HG03469 (cell line): Measurements from ENCODE around the gene OR10G2.
"Not testable (repeated sequence)": the region's sequence is repeated elsewhere in the genome, so short reads cannot be mapped to it uniquely, and the experiment has no call there.

ENCODE experiments used
- ATAC-seq: cut with Tn5 transposase; IDR thresholded peaks from one replicate; pipeline ENCODE4 v1.9.1; 2021; ENCODE audit warnings: mild to moderate bottlenecking, moderate library complexity, moderate number of reproducible peaks; ENCODE audit not compliant: unreplicated experiment

The OR10G2 gene, protein sequence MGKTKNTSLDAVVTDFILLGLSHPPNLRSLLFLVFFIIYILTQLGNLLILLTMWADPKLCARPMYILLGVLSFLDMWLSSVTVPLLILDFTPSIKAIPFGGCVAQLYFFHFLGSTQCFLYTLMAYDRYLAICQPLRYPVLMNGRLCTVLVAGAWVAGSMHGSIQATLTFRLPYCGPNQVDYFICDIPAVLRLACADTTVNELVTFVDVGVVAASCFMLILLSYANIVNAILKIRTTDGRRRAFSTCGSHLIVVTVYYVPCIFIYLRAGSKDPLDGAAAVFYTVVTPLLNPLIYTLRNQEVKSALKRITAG

DNA sequence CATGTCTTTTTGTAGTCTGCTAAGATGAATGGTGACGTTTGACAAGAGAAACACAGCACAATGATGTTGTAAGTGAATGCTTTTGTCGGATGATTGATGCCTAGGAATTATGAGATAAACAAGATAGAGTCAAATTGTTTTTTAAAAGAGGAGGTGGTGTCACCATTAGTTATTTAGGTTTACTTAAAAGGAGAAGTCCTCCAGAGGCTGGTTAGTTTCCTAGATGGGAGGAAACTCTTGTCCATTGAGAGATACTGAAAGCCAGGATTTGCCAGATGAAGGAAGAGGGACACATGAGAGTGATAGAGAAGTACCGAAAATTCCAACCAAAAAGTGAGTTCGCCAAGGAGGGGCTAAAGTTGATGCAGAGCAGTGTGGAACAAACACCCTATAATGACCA lies at the start of gene OR10G2:
Gene OR10G2, minus strand, starts transcription at position 101 of the 400 bp plus-strand sequence. Its CDS starts 98 bp downstream, at position 3.
- no peak for ATAC-seq

GRCh38 chr14:21680072-21680471 lies 45.3 kb upstream of the OR10G2 start:
- no peak for ATAC-seq

- ATAC-seq: no peak
These were observed 40.8 kb upstream of the OR10G2 start for GRCh38 chr14:21675566-21675965.

GRCh38 chr14:21673718-21674117 lies 39.0 kb upstream of the OR10G2 start, which contains the start of gene OR4E1:
Gene OR4E1 (minus strand): TSS chr14:21673818. CDS start chr14:21670935, 2,883 bp downstream.
- no peak for ATAC-seq

- ATAC-seq: no peak
These were observed 37.4 kb upstream of the OR10G2 start for GRCh38 chr14:21672116-21672515.

- no peak for ATAC-seq
These were observed 36.6 kb upstream of the OR10G2 start for GRCh38 chr14:21671371-21671770.

DNA sequence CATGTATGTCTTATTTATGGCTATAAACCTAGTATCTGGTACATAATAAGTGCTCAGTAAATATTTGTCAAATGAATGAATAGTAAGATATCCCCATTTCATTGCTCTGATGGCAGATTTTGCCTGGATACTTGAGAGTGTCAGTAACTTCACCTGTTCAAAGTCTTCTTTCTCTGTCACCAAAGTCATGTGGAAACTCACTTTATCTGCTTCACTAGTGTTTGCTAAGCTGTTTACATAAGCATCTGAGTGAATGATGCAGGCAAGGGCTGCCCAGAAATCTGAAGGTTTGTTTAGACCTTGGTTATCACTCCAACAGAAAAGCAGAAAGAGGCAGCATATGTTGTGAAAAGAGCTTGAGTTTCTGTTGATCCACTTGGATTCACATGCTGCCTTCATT lies 34.5 kb upstream of the OR10G2 start:
- ATAC-seq: no peak

GRCh38 chr14:21668377-21668776 lies 33.6 kb upstream of the OR10G2 start:
- no peak for ATAC-seq

DNA sequence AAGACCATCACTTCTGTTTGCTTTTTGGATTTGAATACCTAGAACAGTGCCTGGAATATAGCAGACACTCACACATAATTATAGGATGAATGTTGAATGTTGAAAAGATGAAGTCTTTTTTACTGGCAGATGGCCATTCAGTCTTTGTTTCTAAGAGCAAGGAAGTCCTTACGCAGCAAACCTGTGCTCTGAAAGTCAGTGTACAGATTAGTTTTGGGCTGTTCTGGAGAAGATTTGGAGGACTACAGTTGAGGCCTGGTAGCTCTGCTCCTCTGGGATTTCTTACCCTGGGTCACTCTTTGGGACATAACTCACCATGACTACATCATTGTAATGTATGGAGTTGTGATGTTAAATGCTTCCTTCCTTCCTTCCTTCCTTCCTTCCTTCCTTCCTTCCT lies 22.2 kb upstream of the OR10G2 start:
- no peak for ATAC-seq

- no peak for ATAC-seq
These were observed 19.5 kb upstream of the OR10G2 start for GRCh38 chr14:21654215-21654614.

DNA sequence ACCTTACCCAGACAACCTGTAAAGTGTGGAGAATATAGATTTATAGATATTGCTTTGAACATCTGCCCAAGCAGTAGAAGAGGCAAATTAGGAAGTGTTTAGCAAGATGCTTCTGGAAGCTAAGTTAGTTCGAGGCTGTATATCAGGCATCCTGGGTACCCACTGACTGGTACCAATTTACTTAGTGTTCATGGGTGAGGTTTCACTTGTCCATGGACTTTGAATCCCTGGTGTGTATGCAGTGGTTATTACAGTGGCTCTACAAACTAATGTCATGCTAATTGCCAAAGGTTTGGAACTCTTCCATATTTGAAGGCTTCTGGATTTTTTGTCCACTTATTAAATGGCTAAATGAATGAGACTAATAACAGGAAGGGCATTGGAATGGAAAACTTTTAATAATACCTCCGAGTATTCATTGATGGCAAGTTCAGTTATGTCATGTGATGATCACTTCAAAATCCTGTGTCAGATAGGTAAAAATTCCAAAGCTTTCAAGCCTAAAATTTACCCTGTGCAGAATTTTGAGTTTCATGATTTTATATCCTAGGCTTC lies 18.7 kb upstream of the OR10G2 start, which contains the start of gene OR4E2:
Gene OR4E2, plus strand, starts transcription at position 505 of the 555 bp plus-strand sequence. CDS start 11,248 bp downstream, outside the sequence.
- no peak for ATAC-seq

DNA sequence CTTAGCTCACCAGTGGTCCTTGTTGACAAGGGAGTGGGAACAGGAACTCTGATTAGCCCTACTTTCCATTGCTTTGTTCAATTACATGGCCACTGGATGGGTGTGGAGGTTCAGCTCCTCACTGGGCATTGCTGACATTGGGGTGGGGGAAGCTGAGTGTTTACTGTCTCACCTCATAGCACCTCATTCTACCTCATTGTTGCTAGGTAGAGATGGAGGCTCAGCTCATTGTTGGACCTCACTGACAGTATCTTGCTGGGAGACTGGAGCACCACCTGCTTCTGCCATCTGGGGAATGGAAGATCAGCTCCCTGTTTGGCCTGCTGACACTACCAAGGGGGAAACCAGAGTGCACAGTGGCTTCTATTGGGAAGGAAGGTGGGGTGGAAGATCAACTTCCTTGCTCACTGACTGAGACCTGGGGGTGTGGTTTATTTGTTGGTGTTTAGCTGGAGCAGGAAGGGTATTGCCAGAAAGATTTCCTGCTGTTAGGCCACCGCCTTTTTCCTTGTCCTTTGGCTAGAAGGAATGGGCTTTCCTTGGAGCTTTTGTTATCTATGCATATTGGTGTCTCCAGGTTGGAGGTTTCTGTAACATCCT lies 17.6 kb upstream of the OR10G2 start:
- no peak for ATAC-seq

GRCh38 chr14:21647380-21647779 lies 12.6 kb upstream of the OR10G2 start:
- no peak for ATAC-seq

GRCh38 chr14:21643407-21643806 lies 8.7 kb upstream of the OR10G2 start:
- no peak for ATAC-seq

DNA sequence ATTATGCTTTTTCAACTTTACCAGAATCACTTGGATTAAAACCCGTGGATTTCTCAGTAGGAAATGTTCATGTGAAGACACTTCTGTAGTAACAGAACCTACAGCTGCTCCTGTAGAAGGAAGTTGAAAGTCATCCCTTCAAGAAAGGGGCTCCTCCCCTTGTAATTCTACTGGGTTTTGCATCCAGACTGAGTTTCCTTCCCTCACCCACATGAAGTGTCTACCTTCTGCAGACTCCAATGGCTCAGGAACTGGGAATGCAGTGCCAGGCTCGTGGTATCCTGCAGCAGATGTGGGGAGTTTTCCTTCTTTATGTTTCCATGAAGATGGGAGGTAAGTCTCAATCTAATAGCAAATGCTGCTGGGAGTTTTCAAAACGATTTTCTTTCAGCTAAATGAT lies 7.9 kb upstream of the OR10G2 start:
- no peak for ATAC-seq

- ATAC-seq: no peak
These were observed 3.7 kb downstream of the OR10G2 start for GRCh38 chr14:21631084-21631483.

DNA sequence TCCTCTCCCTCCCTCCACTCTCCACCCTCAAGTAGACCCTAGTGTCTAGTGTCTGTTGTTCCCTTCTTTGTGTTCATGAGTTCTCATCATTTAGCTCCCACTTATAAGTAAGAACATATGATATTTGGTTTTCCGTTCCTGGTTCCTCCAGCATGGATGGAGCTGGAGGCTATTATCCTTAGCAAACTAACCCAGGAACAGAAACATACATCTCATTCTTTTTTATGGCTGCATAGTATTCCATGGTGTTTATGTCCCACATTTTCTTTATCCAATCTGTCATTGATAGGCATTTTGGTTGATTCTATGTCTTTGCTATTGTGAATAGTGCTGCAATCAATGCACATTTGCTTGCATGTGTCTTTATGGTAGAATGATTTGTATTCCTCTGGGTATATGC lies 4.2 kb downstream of the OR10G2 start:
- ATAC-seq: not testable (repeated sequence)

GRCh38 chr14:21626491-21627230 lies 8.1 kb downstream of the OR10G2 start:
- ATAC-seq: no peak

GRCh38 chr14:21617614-21618013 lies 17.1 kb downstream of the OR10G2 start:
- ATAC-seq: no peak

DNA sequence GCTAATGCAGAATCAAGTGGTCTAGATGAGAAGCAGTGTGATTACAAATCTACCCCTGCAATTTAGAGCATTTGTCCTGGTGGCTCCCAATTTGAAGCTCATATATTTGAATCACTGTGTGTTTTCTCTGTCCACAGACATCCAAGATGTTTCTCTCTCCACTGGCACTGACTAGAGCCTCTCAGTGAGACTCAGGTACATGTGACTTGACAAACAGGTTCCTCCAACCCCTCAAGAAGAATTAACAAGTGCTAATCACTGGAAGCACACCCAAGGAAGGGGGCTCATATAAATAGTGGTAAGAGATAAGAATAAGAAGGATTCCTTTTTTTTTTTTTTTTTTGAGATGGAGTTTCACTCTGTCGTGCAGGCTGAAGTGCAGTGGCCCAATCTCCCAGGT lies 20.5 kb downstream of the OR10G2 start:
- no peak for ATAC-seq

GRCh38 chr14:21612324-21612723 lies 22.4 kb downstream of the OR10G2 start:
- ATAC-seq: no peak
